ENCODE measurements around the gene PLAC8L1. TPM values are rescaled to one million over a fixed set of nuclear protein-coding genes. Genes with fewer than 3 reads are reported as not detected.

PLAC8L1 gene
- total RNA-seq, 1 experiment from 2014 or later = not detected

DNA sequence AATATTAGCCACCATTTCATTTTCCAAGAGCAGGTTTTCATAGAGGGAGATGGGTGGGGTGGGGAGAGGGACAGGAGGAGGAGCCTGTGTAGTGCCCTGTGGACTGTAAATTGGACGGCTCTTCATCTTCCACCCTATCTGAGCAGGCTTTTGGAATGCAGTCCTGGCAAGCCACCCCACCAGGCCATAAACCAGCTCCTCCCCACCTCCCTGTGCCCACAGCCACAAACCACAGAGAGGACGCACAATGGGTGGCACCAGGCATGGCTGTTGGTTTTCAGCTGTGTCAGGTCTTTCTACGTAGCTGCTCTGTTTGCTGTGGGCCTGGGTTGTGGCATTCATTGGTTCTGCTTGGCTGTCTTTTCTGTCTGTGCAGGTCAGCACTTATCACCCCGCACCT lies 58.0 kb downstream of the PLAC8L1 start:
- no peak for DNase-seq (ENCODE audit: low read depth)

DNA sequence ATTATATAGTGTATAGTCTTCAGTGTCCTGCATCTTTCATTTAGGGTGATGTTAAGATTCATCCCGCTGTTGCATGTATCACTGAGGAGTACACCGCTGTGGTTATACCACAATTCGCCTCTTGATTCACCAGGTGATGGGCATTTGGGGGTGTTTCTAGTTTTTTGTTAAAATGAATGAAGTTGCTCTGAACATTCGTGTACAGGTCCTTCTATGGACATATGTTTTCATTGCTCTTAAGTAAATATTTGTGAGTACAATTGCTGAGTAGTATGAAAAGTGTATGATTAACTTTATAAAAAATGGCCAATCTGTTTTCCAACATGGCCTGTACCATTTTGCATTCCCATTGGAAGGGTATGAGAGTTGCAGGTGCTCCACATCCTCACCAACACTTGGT lies 61.7 kb downstream of the PLAC8L1 start:
- DNase-seq (ENCODE audit: low read depth) = no peak

DNA sequence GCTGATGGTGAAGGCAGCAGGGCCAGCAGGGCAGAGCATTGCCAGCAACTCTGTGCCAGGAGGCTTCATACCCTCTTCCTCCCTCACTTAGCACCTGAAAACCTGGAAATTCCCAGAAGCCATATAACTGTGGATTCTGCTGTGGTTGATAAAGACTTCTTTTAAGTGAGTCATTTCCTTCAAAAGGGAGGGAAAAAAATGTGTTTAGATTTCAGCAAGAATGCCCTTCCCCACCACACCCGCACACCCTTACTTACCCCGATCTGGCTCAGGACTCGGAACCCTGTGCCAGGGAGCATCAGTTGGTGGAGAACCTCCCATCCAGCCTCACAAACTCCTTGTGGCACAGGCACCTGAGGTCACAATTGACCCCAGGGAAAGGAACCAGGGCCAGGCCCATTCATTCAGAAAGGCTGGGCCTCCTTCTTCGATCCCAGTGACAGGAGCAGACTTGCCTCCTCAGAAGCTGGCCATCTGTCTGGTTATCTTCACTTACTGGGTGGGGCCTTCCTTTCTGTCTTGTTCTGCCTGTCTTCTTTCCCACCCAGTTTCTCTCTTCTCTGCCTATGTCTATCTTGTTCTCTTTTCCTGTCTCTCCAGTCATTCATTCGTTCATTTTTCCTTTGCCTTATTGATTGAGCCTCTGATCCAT lies 62.6 kb downstream of the PLAC8L1 start:
- DNase-seq (ENCODE audit: low read depth) = peak; percentile 95

DNA sequence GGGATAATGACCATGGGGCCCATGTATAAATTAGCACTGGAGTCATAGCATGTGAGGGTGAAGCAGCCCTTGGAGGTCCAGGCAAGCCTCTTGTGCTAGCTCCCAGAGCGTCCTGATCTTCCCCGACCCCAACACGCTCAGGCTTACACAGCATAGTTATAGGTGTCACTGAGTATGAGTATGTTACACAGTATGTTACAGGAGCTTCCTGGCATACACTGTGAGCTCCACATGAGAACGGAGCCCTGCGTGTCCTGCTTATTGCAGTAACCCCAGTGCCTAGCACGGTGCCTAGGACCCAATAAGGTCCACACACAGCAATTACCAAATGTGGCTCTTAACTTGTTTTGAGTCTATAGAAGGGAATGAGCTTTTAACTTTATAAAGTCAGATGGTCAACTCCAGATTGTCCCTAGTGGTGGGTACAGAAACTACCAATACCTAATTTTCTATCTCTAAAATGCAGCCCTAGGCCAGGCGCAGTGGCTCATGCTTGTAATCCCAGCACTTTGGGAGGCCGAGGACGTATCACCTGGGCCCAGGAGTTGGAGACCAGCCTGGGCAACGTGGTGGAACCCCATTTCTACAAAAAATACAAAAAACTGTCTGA lies 64.1 kb downstream of the PLAC8L1 start:
- DNase-seq (ENCODE audit: low read depth) = no peak

DNA sequence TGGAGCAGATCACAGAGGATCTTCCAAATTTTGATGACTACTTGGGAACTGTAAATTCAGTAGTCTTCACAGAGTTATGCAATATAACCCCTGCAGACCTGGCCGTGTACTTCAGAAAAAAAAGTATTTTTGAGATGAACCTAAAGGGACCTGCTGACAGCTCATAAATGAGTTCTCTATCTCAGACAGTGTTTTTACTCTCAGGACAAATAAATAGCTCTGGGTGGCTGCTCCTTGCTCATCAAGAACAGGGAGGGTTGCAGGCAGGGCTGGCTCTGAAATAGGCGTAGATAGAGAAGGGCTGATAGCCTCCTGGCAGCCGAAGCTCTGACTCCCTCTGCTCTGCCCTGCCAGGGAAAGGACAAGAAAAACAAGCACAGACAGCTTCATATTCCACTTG lies 64.8 kb downstream of the PLAC8L1 start:
- no peak for DNase-seq (ENCODE audit: low read depth)

DNA sequence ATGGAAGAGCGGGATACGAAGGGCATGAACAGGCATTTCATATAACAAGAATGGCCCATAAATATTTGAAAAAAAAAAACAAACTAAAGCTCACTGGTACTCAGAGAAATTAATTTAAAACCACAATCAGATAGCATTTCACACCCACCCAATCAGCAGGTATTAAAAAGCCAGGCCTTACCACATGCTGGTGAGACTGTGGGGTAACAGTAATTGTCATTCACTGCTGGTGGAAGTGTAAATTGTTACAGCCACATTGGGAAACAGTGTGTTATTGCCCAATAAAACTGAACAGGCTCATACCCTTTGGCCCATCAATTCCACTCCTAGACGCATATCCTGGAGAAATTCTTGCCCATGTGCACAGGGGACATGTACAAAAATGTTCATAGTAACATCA lies 66.0 kb downstream of the PLAC8L1 start:
- no peak for DNase-seq (ENCODE audit: low read depth)

DNA sequence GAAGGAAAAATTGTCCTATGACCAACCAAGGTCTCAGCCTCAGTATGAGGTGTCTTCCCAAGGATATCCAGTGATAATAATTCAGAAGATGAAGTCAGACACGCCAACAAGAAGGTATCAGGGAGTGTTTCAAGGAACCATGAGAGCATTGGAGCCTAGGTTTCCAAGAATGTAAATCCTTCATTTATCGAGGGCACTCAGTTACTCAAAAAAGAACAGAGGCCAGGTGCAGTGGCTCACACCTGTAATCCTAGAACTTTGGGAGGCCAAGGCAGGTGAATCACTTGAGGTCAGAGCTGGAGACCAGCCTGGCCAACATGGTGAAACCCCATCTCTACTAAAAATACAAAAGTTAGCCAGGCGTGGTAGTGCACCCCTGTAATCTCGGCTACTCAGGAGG lies 70.8 kb downstream of the PLAC8L1 start:
- no peak for DNase-seq (ENCODE audit: low read depth)

Small RNA genes within 50 kb of the gene (small RNA-seq; reads per million reads assigned to genes)
- gene AC091959.1 = not detected

Other genes with a start within 250 kb of the PLAC8L1 start
- gene GRXCR2, start 232.6 kb downstream of the PLAC8L1 start, total RNA-seq (2014; rRNA removed; shearing (Covaris generic)) = not detected in 2 replicates
- gene SH3RF2, start 169.0 kb downstream of the PLAC8L1 start, total RNA-seq (2014; rRNA removed; shearing (Covaris generic)) = 16.0 and 18.9 TPM in 2 replicates
- 118 and 138 TPM in 2 replicates for gene LARS1, start 77.1 kb upstream of the PLAC8L1 start, total RNA-seq (2014; rRNA removed; shearing (Covaris generic))
- 16.1 and 21.9 TPM in 2 replicates for gene RBM27, start 98.0 kb upstream of the PLAC8L1 start, total RNA-seq (2014; rRNA removed; shearing (Covaris generic))
- 0.19 TPM in 1 of 2 replicates, not detected in the other for gene POU4F3, start 233.3 kb upstream of the PLAC8L1 start, total RNA-seq (2014; rRNA removed; shearing (Covaris generic))

Measured in HT1080 (cell line).